Bronchial epithelial cell (primary cell): ENCODE results near the gene PEX1. TPM values are rescaled to one million over a fixed set of nuclear protein-coding genes. Genes with fewer than 3 reads are reported as not detected.
"Not testable (repeated sequence)": the region's sequence is repeated elsewhere in the genome, so short reads cannot be mapped to it uniquely, and the experiment has no call there.

Experiments
- DNase-seq: peaks from one replicate; pipeline ENCODE4 v3.0.0-alpha.2; 2010; ENCODE audit warnings: low read depth
- FAIRE-seq: peaks from 2 replicates; lab custom pipeline; 2011; peaks lifted over from hg19 to GRCh38; lab: Jason Lieb, UNC
- H3K27me3 ChIP-seq: 2 replicates; pipeline ENCODE4 v1.5.1; 2011; ENCODE audit warnings: low read length; ENCODE audit not compliant: control insufficient read depth, insufficient read depth
- H3K36me3 ChIP-seq: 2 replicates; pipeline ENCODE4 v1.5.1; 2011; ENCODE audit warnings: low read length; ENCODE audit not compliant: control insufficient read depth, insufficient read depth
- H3K4me3 ChIP-seq: 2 replicates; pipeline ENCODE4 v1.5.1; 2011; ENCODE audit warnings: mild to moderate bottlenecking, low read depth, low read length, control low read depth
- CTCF ChIP-seq: IDR thresholded peaks from 2 replicates; pipeline ENCODE4 v1.5.1; 2011; ENCODE audit warnings: mild to moderate bottlenecking, moderate library complexity, low read length, control low read depth, inconsistent platforms; ENCODE audit not compliant: insufficient read depth, severe bottlenecking
- total RNA-seq: library from RNA; depleted of rRNA; stranded (reverse); fragments of >200 nt; gene quantifications from 2 replicates; pipeline ENCODE4 v1.2.1, GENCODE V29; 2014

The PEX1 gene
- total RNA-seq, 1 donor from 2014 or later: 11.6 TPM

- no peak for FAIRE-seq
- Histone ChIP-seq H3K27me3 (no peaks in the 10 kb centered on the region), H3K36me3 (peaks cover 2% of the 10 kb centered on the region)
These were observed 32.3 kb upstream of the PEX1 start for GRCh38 chr7:92560602-92561001.

DNA sequence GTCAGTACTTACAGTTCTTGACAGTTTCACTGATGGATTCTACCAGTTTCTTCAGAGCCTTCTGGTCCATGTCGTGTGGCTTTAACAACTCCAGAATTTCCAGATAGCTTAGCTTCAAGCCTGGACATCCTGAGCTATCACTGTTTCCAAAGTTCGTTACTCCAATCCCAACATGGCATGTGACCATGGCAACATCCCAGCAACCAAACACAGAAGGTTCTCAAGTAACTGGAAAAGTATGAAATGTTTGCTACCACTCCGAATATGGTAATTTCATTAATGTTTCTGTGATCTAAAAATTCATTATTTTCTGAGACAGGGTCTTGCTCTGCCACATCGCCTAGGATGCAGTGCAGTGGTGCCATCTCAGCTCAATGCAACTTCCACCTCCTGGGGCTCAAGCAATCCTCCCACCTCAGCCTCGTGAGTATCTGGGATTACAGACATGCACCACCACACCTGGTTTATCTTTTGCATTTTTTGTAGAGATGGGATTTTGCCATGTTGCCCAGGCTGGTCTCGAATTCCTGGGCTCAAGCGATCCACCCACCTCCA lies 29.6 kb upstream of the PEX1 start:
- DNase-seq (no peak), FAIRE-seq (no peak)
- peaks cover under 1% of the 10 kb centered on the region for H3K36me3 ChIP-seq
- no peaks in the 10 kb centered on the region for H3K27me3 ChIP-seq
- H3K4me3 ChIP-seq: no peak overlapping the region
- TF ChIP-seq CTCF: no peak

More at GRCh38 chr7:92560602-92561001, 32.3 kb upstream of the PEX1 start:
- no peak overlapping the region for H3K4me3 ChIP-seq
- no peak for DNase-seq
- TF ChIP-seq CTCF: no peak

GRCh38 chr7:92557249-92557648 lies 28.9 kb upstream of the PEX1 start:
- Histone ChIP-seq H3K36me3 (no peaks in the 10 kb centered on the region), H3K27me3 (no peaks in the 10 kb centered on the region), H3K4me3 (no peak overlapping the region)
- TF ChIP-seq CTCF: no peak
- FAIRE-seq: no peak
- DNase-seq: no peak

DNA sequence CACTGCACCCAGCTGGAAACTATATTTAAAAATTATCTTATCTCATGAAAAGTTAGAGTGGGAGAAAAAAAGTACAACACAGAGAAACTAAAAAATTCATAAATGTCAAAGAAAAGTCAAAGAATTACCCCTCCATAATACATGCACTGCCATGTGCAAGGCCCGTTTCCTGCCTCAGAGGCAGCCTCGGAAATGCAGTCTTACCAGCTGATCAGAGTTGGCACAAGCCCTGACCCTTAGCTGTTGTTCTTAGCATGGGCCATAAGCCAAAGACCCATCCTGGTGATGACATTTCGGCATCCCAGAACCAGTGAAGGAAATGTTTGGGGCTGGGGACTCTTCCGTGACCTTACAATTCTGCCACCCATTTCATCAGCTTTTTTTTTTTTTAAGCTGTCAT lies 21.9 kb upstream of the PEX1 start:
- Histone ChIP-seq H3K36me3 (no peaks in the 10 kb centered on the region), H3K27me3 (no peaks in the 10 kb centered on the region), H3K4me3 (no peak overlapping the region)
- FAIRE-seq: no peak
- no peak for DNase-seq
- no peak for TF ChIP-seq CTCF

DNA sequence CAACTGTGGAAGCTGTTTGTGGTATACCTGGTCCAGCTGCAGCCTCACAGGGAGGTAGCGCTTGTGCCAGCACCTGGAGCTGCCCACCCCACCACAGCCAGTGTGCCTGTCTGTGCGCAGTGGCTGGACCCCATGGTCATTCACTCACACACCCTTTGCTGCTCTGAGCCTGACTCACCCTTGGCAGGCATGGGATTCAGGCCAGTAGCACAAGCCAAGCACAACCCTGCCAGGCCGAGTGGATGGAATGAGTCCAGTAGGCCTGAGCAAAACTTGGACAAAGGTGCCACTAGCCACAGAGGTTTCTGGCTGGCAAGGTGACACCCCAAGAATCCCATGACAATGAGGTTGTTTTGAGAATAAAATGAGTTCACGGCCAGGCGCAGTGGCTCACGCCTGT lies 19.3 kb upstream of the PEX1 start:
- no peaks in the 10 kb centered on the region for H3K36me3 ChIP-seq
- no peak overlapping the region for H3K4me3 ChIP-seq
- FAIRE-seq (no peak), DNase-seq (no peak)
- no peak for TF ChIP-seq CTCF
- H3K27me3 ChIP-seq: no peaks in the 10 kb centered on the region

DNA sequence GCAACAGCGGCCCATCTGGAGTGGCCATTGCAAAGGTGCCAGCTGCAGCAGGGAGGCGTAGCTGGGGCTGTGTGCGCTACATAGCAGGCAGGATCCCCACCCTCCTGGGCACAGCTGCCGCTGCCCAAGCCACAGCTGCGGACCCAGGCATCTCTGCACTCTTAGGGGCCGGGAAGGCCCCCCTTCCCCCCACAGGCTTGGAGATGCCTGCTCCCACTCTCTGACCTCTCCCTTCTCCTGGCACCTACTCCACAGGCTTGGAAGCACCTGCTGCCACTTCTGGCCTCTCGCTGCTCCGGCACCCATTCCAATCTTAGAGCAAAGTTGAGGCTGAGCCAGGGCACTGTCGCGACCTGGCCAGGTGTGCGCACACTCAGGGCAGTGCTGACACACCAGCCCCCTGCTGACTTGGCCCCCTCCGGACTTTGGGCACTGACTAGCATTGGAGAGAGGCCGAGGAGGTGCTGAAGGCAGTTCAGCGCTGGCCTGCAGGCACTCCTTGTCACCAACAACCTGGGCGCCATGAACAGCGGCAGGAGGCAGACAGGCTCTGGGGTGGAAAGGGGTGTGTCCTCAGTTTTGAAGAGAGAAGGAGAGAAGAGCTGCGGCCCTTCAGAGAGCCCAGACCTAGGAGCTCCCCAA lies 18.7 kb upstream of the PEX1 start:
- H3K27me3 ChIP-seq: no peaks in the 10 kb centered on the region
- TF ChIP-seq CTCF: no peak
- DNase-seq (no peak), FAIRE-seq (no peak)
- no peak overlapping the region for H3K4me3 ChIP-seq
- H3K36me3 ChIP-seq: no peaks in the 10 kb centered on the region

DNA sequence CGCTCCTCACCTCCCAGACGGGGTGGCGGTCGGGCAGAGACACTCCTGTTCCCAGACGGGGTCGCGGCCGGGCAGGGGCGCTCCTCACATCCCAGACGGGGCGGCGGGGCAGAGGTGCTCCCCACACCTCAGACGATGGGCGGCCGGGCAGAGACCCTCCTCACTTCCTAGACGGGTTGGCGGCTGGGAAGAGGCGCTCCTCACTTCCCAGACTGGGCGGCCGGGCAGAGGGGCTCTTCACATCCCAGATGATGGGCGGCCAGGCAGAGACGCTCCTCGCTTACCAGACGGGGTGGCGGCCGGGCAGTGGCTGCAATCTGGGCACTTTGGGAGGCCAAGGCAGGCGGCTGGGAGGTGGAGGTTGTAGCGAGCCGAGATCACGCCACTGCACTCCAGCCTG lies 16.8 kb upstream of the PEX1 start:
- H3K36me3 ChIP-seq, DNase-seq, FAIRE-seq, H3K4me3 ChIP-seq, H3K27me3 ChIP-seq: not testable (repeated sequence)

DNA sequence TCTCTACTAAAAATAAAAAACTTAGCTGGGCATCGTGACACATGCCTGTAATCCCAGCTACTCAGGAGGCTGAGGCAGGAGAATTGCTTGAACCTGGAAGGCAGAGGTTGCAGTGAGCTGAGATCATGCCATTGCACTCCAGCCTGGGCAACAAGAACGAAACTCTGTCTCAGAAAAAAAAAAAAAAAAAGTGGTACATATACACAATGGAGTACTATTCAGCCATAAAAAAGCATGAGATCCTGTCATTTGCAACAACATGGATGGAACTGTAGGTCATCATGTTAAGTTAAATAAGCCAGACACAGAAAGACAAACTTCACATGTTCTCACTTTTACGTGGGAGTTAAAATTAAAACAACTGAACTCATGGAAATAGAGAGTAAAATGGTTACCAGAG lies 15.2 kb upstream of the PEX1 start:
- not testable (repeated sequence) for H3K4me3 ChIP-seq, FAIRE-seq, DNase-seq, H3K27me3 ChIP-seq, H3K36me3 ChIP-seq
